ENCODE results near the gene UIMC1. TPM values are rescaled to one million over a fixed set of nuclear protein-coding genes. Genes with fewer than 3 reads are reported as not detected.
A peak's percentile ranks its signal among the peaks of the same experiment; 100 is the strongest.

The UIMC1 gene
- total RNA-seq, 4 donors from 2014 or later = 34.7 to 51.1 (median 48.9) TPM

DNA sequence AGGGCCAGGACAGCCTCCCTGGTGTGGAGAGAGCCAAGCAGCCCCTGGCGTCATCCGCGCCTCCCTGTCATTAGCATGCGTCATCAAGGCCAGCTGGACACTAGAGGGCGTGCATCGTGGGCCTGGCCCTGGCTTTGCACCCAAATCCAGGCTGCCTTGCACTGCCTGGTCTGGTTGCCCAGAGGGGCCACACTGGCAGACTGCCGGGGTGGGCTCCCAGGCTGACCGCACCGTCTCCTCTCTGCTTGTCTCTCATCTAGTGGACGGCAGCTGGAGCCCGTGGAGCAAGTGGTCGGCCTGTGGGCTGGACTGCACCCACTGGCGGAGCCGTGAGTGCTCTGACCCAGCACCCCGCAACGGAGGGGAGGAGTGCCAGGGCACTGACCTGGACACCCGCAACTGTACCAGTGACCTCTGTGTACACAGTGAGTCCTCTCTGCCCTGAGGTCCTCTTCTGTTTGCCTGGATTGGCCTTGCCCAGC, 136.4 kb downstream of the UIMC1 start:
- Histone ChIP-seq H3K27me3 (peaks cover 0 to 70% (median 0%) of the 10 kb centered on the region in 4 donors), H3K4me3 (no peak overlapping the region), H3K27ac (replicated peaks in 1 of 4) (no peak overlapping the region), H3K4me1 (no peaks in the 10 kb centered on the region), H3K9me3 (no peaks in the 10 kb centered on the region), H3K36me3 (no peaks in the 10 kb centered on the region)
- intact Hi-C loops (cut with DNase I) = no loop called here
- TF ChIP-seq EP300 (IDR thresholded peaks at IDR 0.05) = no peak
- TF ChIP-seq, protein P1, sequence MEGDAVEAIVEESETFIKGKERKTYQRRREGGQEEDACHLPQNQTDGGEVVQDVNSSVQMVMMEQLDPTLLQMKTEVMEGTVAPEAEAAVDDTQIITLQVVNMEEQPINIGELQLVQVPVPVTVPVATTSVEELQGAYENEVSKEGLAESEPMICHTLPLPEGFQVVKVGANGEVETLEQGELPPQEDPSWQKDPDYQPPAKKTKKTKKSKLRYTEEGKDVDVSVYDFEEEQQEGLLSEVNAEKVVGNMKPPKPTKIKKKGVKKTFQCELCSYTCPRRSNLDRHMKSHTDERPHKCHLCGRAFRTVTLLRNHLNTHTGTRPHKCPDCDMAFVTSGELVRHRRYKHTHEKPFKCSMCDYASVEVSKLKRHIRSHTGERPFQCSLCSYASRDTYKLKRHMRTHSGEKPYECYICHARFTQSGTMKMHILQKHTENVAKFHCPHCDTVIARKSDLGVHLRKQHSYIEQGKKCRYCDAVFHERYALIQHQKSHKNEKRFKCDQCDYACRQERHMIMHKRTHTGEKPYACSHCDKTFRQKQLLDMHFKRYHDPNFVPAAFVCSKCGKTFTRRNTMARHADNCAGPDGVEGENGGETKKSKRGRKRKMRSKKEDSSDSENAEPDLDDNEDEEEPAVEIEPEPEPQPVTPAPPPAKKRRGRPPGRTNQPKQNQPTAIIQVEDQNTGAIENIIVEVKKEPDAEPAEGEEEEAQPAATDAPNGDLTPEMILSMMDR (IDR thresholded peaks at IDR 0.05) = peak in 1 of 3 experiments; percentile 15
- DNase-seq (ENCODE audit: extremely low spot score) = no peak
- no CpG with 5 or more reads among the region's 17 CpGs for WGBS

DNA sequence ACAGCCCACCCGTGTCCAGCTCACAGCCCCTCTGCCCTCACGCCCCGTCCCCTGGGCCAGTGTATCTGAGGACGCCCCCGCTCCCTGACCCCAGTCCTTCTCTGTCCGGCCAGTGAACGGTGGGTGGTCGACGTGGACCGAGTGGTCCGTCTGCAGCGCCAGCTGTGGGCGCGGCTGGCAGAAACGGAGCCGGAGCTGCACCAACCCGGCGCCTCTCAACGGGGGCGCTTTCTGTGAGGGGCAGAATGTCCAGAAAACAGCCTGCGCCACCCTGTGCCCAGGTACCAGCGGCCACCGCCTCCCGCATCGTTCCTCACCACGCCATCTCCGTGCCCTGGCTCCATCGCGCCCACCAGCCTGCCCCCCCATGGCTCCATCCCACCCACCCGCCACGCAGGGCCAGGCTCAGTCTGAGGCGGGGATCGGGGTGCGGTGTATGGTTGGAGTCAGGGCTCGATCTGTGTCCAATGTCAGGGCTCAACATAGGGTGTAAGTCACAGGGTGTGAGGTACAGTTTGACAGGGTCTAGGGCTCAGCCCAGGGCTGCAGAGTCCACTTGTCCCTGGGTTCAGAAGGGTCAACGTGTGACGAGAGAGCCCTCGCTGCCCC, 137.0 kb downstream of the UIMC1 start:
- H3K36me3 ChIP-seq = no peaks in the 10 kb centered on the region
- no peak for DNase-seq (ENCODE audit: extremely low spot score)
- H3K27me3 ChIP-seq = peaks cover 0 to 70% (median under 1%) of the 10 kb centered on the region in 4 donors
- intact Hi-C loops (cut with DNase I) = no loop called here
- H3K9me3 ChIP-seq = no peaks in the 10 kb centered on the region
- whole genome bisulfite sequencing = 88% methylated on average over 27 of the region's 38 CpGs
- H3K27ac ChIP-seq (replicated peaks in 1 of 4) = no peak overlapping the region
- H3K4me3 ChIP-seq = no peak overlapping the region
- no peaks in the 10 kb centered on the region for H3K4me1 ChIP-seq
- TF ChIP-seq POLR2AphosphoS5 (IDR thresholded peaks at IDR 0.05) (no peak), EP300 (IDR thresholded peaks at IDR 0.05) (no peak), POLR2A (IDR thresholded peaks at IDR 0.05; ENCODE audit: low read depth) (no peak)
- TF ChIP-seq, protein P1 (IDR thresholded peaks at IDR 0.05) = no peak

DNA sequence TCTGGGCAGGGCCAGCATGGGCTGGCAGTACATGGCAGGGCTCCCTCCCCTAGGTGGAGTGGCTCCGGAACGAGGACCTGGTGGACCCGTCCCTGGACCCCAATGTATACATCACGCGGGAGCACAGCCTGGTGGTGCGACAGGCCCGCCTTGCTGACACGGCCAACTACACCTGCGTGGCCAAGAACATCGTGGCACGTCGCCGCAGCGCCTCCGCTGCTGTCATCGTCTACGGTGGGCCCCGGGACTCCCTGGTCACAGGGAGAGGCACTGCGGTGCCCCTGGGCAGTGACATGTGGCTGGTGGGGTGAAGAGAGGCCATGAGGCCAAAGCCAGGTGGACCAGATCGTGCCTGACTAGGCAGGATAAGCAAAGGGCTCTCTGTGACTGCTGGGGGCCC, 137.8 kb downstream of the UIMC1 start:
- WGBS = 93% methylated on average over 6 of the region's 20 CpGs
- no peak for TF ChIP-seq POLR2AphosphoS5 (IDR thresholded peaks at IDR 0.05)
- TF ChIP-seq, protein P1 (IDR thresholded peaks at IDR 0.05) = no peak
- TF ChIP-seq EP300 (IDR thresholded peaks at IDR 0.05) = no peak
- no peak for TF ChIP-seq POLR2A (IDR thresholded peaks at IDR 0.05; ENCODE audit: low read depth)
- Histone ChIP-seq H3K27ac (replicated peaks in 1 of 4) (no peak overlapping the region), H3K36me3 (no peaks in the 10 kb centered on the region), H3K9me3 (no peaks in the 10 kb centered on the region), H3K27me3 (peaks cover 0 to 70% (median 2%) of the 10 kb centered on the region in 4 donors), H3K4me3 (no peak overlapping the region), H3K4me1 (no peaks in the 10 kb centered on the region)
- intact Hi-C loops (cut with DNase I) = no loop called here
- no peak for DNase-seq (ENCODE audit: extremely low spot score)

DNA sequence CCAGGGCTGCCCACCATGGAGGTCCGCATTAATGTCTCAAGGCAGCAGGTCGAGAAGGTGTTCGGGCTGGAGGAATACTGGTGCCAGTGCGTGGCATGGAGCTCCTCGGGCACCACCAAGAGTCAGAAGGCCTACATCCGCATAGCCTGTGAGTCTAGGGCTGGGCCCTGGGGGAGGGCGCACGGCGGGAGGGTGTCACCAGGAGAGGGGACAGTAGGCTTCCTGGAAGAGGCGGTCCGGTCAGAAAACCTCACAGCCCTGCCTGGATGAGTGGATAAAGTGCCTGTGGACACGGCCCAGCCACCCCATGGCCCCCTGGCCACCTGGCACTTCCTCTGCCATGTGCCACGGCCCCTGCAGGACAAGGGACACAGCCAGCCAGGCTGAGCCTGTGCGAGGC, 138.5 kb downstream of the UIMC1 start:
- 88% methylated on average over 14 of the region's 14 CpGs for WGBS
- intact Hi-C loops (cut with DNase I) = no loop called here
- H3K27ac ChIP-seq (replicated peaks in 1 of 4) = no peak overlapping the region
- no peak overlapping the region for H3K4me3 ChIP-seq
- TF ChIP-seq POLR2A (IDR thresholded peaks at IDR 0.05; ENCODE audit: low read depth) = no peak
- TF ChIP-seq EP300 (IDR thresholded peaks at IDR 0.05) = no peak
- TF ChIP-seq, protein P1 (IDR thresholded peaks at IDR 0.05) = no peak
- no peak for TF ChIP-seq POLR2AphosphoS5 (IDR thresholded peaks at IDR 0.05)
- no peak for DNase-seq (ENCODE audit: extremely low spot score)
- no peaks in the 10 kb centered on the region for H3K36me3 ChIP-seq
- H3K27me3 ChIP-seq = peaks cover 0 to 71% (median 2%) of the 10 kb centered on the region in 4 donors
- no peaks in the 10 kb centered on the region for H3K9me3 ChIP-seq
- H3K4me1 ChIP-seq = no peaks in the 10 kb centered on the region

Data from esophagus muscularis mucosa (tissue), 4 donors.